ENCODE measurements around the gene AIF1. TPM values are rescaled to one million over a fixed set of nuclear protein-coding genes. Genes with fewer than 3 reads are reported as not detected.

The AIF1 gene
- polyA plus RNA-seq, 3 donors from 2014 or later: 6.6 to 44.1 (median 40.3) TPM

- Mint-ChIP-seq H3K36me3 (peaks cover 7 to 10% (median 10%) of the 10 kb centered on the region in 3 donors), H3K27me3 (ENCODE audit: low read depth in 3 of 3) (peaks cover 6 to 15% (median 10%) of the 10 kb centered on the region in 3 donors), H3K4me3 (peak overlapping the region; percentile 79 to 96 (median 86)), H3K27ac (peak overlapping the region; percentile 86 to 97 (median 94)), H3K9me3 (no peaks in the 10 kb centered on the region), H3K4me1 (peaks cover 91 to 92% of the 10 kb centered on the region in 2 donors)
- DNase-seq: peak; percentile 71 to 74 (median 74)
These were observed 38.0 kb upstream of the AIF1 start for GRCh38 chr6:31576897-31577578.

GRCh38 chr6:31577579-31577966, 37.5 kb upstream of the AIF1 start:
- Mint-ChIP-seq H3K36me3 (peaks cover 7 to 10% (median 10%) of the 10 kb centered on the region in 3 donors), H3K27me3 (ENCODE audit: low read depth in 3 of 3) (peaks cover 6 to 13% (median 10%) of the 10 kb centered on the region in 3 donors), H3K4me3 (peak overlapping the region; percentile 79 to 96 (median 86)), H3K9me3 (no peaks in the 10 kb centered on the region), H3K27ac (peak overlapping the region; percentile 86 to 97 (median 94)), H3K4me1 (peaks cover 91 to 92% of the 10 kb centered on the region in 2 donors)
- no peak for DNase-seq

- H3K36me3 Mint-ChIP-seq: peaks cover 10 to 14% (median 10%) of the 10 kb centered on the region in 3 donors
- DNase-seq: no peak
- H3K4me3 Mint-ChIP-seq: peak overlapping the region; percentile 50 to 70 (median 54)
- H3K27me3 Mint-ChIP-seq (ENCODE audit: low read depth in 3 of 3): peaks cover 6 to 13% (median 10%) of the 10 kb centered on the region in 3 donors
- no peaks in the 10 kb centered on the region for H3K9me3 Mint-ChIP-seq
- peaks cover 89 to 93% of the 10 kb centered on the region in 2 donors for H3K4me1 Mint-ChIP-seq
- H3K27ac Mint-ChIP-seq: peak overlapping the region; percentile 51 to 96 (median 80)
These were observed 36.6 kb upstream of the AIF1 start for GRCh38 chr6:31578184-31579118.

GRCh38 chr6:31579119-31579505, 35.9 kb upstream of the AIF1 start:
- no peak for DNase-seq
- Mint-ChIP-seq H3K36me3 (peaks cover 10 to 14% (median 10%) of the 10 kb centered on the region in 3 donors), H3K9me3 (no peaks in the 10 kb centered on the region), H3K4me1 (peaks cover 85 to 87% of the 10 kb centered on the region in 2 donors), H3K27me3 (ENCODE audit: low read depth in 3 of 3) (peaks cover 6 to 13% (median 10%) of the 10 kb centered on the region in 3 donors), H3K27ac (peak overlapping the region; percentile 34 to 96 (median 86)), H3K4me3 (peak overlapping the region; percentile 21 to 100 (median 62))

- Mint-ChIP-seq H3K27me3 (ENCODE audit: low read depth in 3 of 3) (peaks cover 4 to 10% (median 8%) of the 10 kb centered on the region in 3 donors), H3K4me1 (peaks cover 80 to 82% of the 10 kb centered on the region in 2 donors), H3K4me3 (peak overlapping the region; percentile 96 to 100 (median 99)), H3K27ac (peak overlapping the region; percentile 89 to 99 (median 96)), H3K36me3 (peaks cover 10 to 14% (median 10%) of the 10 kb centered on the region in 3 donors), H3K9me3 (no peaks in the 10 kb centered on the region)
- no peak for DNase-seq
These were observed 35.2 kb upstream of the AIF1 start for GRCh38 chr6:31579546-31580437.

- peak overlapping the region; percentile 89 to 99 (median 96) for H3K27ac Mint-ChIP-seq
- peaks cover 3 to 10% (median 8%) of the 10 kb centered on the region in 3 donors for H3K27me3 Mint-ChIP-seq (ENCODE audit: low read depth in 3 of 3)
- H3K9me3 Mint-ChIP-seq: no peaks in the 10 kb centered on the region
- peaks cover 77 to 82% of the 10 kb centered on the region in 2 donors for H3K4me1 Mint-ChIP-seq
- DNase-seq: no peak
- peak overlapping the region; percentile 96 to 100 (median 99) for H3K4me3 Mint-ChIP-seq
- H3K36me3 Mint-ChIP-seq: peaks cover 10 to 14% (median 11%) of the 10 kb centered on the region in 3 donors
These were observed 34.6 kb upstream of the AIF1 start for GRCh38 chr6:31580438-31580740.

- peak overlapping the region; percentile 89 to 99 (median 96) for H3K27ac Mint-ChIP-seq
- peaks cover 2 to 8% (median 6%) of the 10 kb centered on the region in 3 donors for H3K27me3 Mint-ChIP-seq (ENCODE audit: low read depth in 3 of 3)
- DNase-seq: peak; percentile 90 to 91 (median 91)
- peaks cover 77 to 82% of the 10 kb centered on the region in 2 donors for H3K4me1 Mint-ChIP-seq
- H3K36me3 Mint-ChIP-seq: peaks cover 10 to 14% (median 14%) of the 10 kb centered on the region in 3 donors
- H3K9me3 Mint-ChIP-seq: no peaks in the 10 kb centered on the region
- peak overlapping the region; percentile 96 to 100 (median 99) for H3K4me3 Mint-ChIP-seq
These were observed 34.1 kb upstream of the AIF1 start for GRCh38 chr6:31580807-31581433.

GRCh38 chr6:31581434-31582229, 33.4 kb upstream of the AIF1 start:
- peaks cover 2 to 8% (median 3%) of the 10 kb centered on the region in 3 donors for H3K27me3 Mint-ChIP-seq (ENCODE audit: low read depth in 3 of 3)
- H3K4me1 Mint-ChIP-seq: peaks cover 77 to 82% of the 10 kb centered on the region in 2 donors
- DNase-seq: peak in 1 of 3 donors; percentile 27
- peak overlapping the region; percentile 96 to 100 (median 99) for H3K4me3 Mint-ChIP-seq
- peak overlapping the region; percentile 89 to 99 (median 96) for H3K27ac Mint-ChIP-seq
- peaks cover 4 to 14% (median 13%) of the 10 kb centered on the region in 3 donors for H3K36me3 Mint-ChIP-seq
- no peaks in the 10 kb centered on the region for H3K9me3 Mint-ChIP-seq

GRCh38 chr6:31582230-31582643, 32.8 kb upstream of the AIF1 start, which contains the start of gene LTB:
LTB (minus strand) TSS chr6:31582424; CDS start chr6:31582417, 7 bp downstream.
- Mint-ChIP-seq H3K4me1 (peaks cover 77 to 82% of the 10 kb centered on the region in 2 donors), H3K36me3 (peaks cover 4 to 14% (median 10%) of the 10 kb centered on the region in 3 donors), H3K27ac (peak within 1 kb of the TSS; percentile 89 to 99 (median 96)), H3K4me3 (peak within 1 kb of the TSS; percentile 96 to 100 (median 99)), H3K9me3 (no peaks in the 10 kb centered on the region), H3K27me3 (ENCODE audit: low read depth in 3 of 3) (peaks cover 0 to 4% (median 0%) of the 10 kb centered on the region in 3 donors)
- DNase-seq: no peak

- Mint-ChIP-seq H3K4me1 (peaks cover 78 to 83% of the 10 kb centered on the region in 2 donors), H3K27me3 (ENCODE audit: low read depth in 3 of 3) (peaks cover 4 to 5% (median 5%) of the 10 kb centered on the region in 3 donors), H3K36me3 (peaks cover 9 to 25% (median 22%) of the 10 kb centered on the region in 3 donors), H3K4me3 (peak overlapping the region; percentile 61 to 86 (median 73)), H3K27ac (peak overlapping the region; percentile 88 to 94 (median 91)), H3K9me3 (no peaks in the 10 kb centered on the region)
- DNase-seq: peak in 1 of 3 donors; percentile 50
These were observed 29.5 kb upstream of the AIF1 start for GRCh38 chr6:31585491-31585890.

GRCh38 chr6:31586008-31586407, 29.0 kb upstream of the AIF1 start, which contains the start of gene LST1:
LST1 (plus strand) TSS chr6:31586277; CDS start chr6:31587300, 1,023 bp downstream.
- H3K27me3 Mint-ChIP-seq (ENCODE audit: low read depth in 3 of 3): peaks cover 3 to 5% (median 5%) of the 10 kb centered on the region in 3 donors
- H3K4me1 Mint-ChIP-seq: peaks cover 80 to 84% of the 10 kb centered on the region in 2 donors
- H3K9me3 Mint-ChIP-seq: no peaks in the 10 kb centered on the region
- peak within 1 kb of the TSS; percentile 88 to 94 (median 91) for H3K27ac Mint-ChIP-seq
- no peak for DNase-seq
- H3K36me3 Mint-ChIP-seq: peaks cover 9 to 25% (median 23%) of the 10 kb centered on the region in 3 donors
- peak within 1 kb of the TSS; percentile 61 to 86 (median 73) for H3K4me3 Mint-ChIP-seq

Measured in immature natural killer cell (primary cell).